ENCODE data around the gene RXRB. TPM values are rescaled to one million over a fixed set of nuclear protein-coding genes. Genes with fewer than 3 reads are reported as not detected.
A peak's percentile ranks its signal among the peaks of the same experiment; 100 is the strongest.

RXRB gene
- total and polyA plus RNA-seq, 8 donors = 20.1 to 68.3 (median 24.6) TPM

GRCh38 chr6:33212857-33213165, 12.3 kb upstream of the RXRB start:
- H3K36me3 ChIP-seq = peaks cover 0 to 10% (median 0%) of the 10 kb centered on the region in 3 donors
- no peak overlapping the region for H3K27ac ChIP-seq
- ATAC-seq = peak in 1 of 4 donors; percentile 4
- H3K4me3 ChIP-seq = peak overlapping the region; percentile 23 to 55 (median 26)
- no peaks in the 10 kb centered on the region for H3K9me3 ChIP-seq
- FAIRE-seq = no peak
- TF ChIP-seq, protein P1, sequence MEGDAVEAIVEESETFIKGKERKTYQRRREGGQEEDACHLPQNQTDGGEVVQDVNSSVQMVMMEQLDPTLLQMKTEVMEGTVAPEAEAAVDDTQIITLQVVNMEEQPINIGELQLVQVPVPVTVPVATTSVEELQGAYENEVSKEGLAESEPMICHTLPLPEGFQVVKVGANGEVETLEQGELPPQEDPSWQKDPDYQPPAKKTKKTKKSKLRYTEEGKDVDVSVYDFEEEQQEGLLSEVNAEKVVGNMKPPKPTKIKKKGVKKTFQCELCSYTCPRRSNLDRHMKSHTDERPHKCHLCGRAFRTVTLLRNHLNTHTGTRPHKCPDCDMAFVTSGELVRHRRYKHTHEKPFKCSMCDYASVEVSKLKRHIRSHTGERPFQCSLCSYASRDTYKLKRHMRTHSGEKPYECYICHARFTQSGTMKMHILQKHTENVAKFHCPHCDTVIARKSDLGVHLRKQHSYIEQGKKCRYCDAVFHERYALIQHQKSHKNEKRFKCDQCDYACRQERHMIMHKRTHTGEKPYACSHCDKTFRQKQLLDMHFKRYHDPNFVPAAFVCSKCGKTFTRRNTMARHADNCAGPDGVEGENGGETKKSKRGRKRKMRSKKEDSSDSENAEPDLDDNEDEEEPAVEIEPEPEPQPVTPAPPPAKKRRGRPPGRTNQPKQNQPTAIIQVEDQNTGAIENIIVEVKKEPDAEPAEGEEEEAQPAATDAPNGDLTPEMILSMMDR (IDR thresholded peaks at IDR 0.05) = no peak
- no peak for DNase-seq
- H3K27me3 ChIP-seq = no peaks in the 10 kb centered on the region
- H3K4me1 ChIP-seq = peaks cover 0 to 5% (median 5%) of the 10 kb centered on the region in 3 donors
- intact Hi-C loops (cut with DNase I) = no loop called here
- 2 to 4% methylated on average over 6 of the region's 6 CpGs for WGBS, 2 donors

- H3K27me3 ChIP-seq = no peaks in the 10 kb centered on the region
- TF ChIP-seq, protein P1 (IDR thresholded peaks at IDR 0.05) = no peak
- peaks cover 0 to 8% (median 5%) of the 10 kb centered on the region in 3 donors for H3K4me1 ChIP-seq
- no peak for ATAC-seq
- intact Hi-C loops (cut with DNase I) = no loop called here
- FAIRE-seq = no peak
- 90 to 91% methylated on average over 17 to 18 of the region's 18 CpGs for WGBS, 2 donors
- H3K4me3 ChIP-seq = no peak overlapping the region
- H3K9me3 ChIP-seq = no peaks in the 10 kb centered on the region
- peaks cover 0 to 10% (median 0%) of the 10 kb centered on the region in 3 donors for H3K36me3 ChIP-seq
- DNase-seq = peak in 2 of 6 donors; percentile 42 to 65
- H3K27ac ChIP-seq = no peak overlapping the region
Observed at GRCh38 chr6:33211666-33212422, 11.4 kb upstream of the RXRB start.

DNA sequence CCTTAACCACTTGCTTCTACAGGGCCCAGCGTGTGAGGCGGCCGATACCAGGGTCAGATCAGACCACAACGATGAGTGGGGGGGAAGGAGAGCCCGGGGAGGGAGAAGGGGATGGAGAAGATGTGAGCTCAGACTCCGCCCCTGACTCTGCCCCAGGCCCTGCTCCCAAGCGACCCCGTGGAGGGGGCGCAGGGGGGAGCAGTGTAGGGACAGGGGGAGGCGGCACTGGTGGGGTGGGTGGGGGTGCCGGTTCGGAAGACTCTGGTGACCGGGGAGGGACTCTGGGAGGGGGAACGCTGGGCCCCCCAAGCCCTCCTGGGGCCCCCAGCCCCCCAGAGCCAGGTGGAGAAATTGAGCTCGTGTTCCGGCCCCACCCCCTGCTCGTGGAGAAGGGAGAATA, 10.7 kb upstream of the RXRB start:
- TF ChIP-seq, protein P1 (IDR thresholded peaks at IDR 0.05) = no peak
- H3K4me1 ChIP-seq = peaks cover 0 to 8% (median 5%) of the 10 kb centered on the region in 3 donors
- DNase-seq = peak in 2 of 6 donors; percentile 42 to 63

GRCh38 chr6:33209856-33210255, 9.4 kb upstream of the RXRB start:
- Histone ChIP-seq H3K9me3 (no peaks in the 10 kb centered on the region), H3K27ac (no peak overlapping the region), H3K36me3 (peaks cover 0 to 10% (median 0%) of the 10 kb centered on the region in 3 donors), H3K4me3 (no peak overlapping the region), H3K27me3 (no peaks in the 10 kb centered on the region), H3K4me1 (peaks cover 0 to 8% (median 5%) of the 10 kb centered on the region in 3 donors)
- DNase-seq = no peak
- 91 to 92% methylated on average over 10 of the region's 10 CpGs for WGBS, 2 donors
- no peak for ATAC-seq
- TF ChIP-seq, protein P1 (IDR thresholded peaks at IDR 0.05) = no peak
- intact Hi-C loops (cut with DNase I) = no loop called here
- no peak for FAIRE-seq

More for the DNA sequence above, 10.7 kb upstream of the RXRB start:
- FAIRE-seq = no peak
- Histone ChIP-seq H3K9me3 (no peaks in the 10 kb centered on the region), H3K27ac (no peak overlapping the region), H3K36me3 (peaks cover 0 to 10% (median 0%) of the 10 kb centered on the region in 3 donors), H3K4me3 (no peak overlapping the region), H3K27me3 (no peaks in the 10 kb centered on the region)
- WGBS, 2 donors = 84 to 91% methylated on average over 15 to 17 of the region's 17 CpGs
- intact Hi-C loops (cut with DNase I) = no loop called here
- no peak for ATAC-seq
